ENCODE data around the gene INPP5D. TPM values are rescaled to one million over a fixed set of nuclear protein-coding genes. Genes with fewer than 3 reads are reported as not detected.

The INPP5D gene
- total RNA-seq, 1 donor from 2014 or later, result 4.9 TPM

GRCh38 chr2:233090879-233091278 lies 30.7 kb downstream of the INPP5D start:
- H3K27me3 ChIP-seq (ENCODE audit: low read depth), result peaks cover 6% of the 10 kb centered on the region
- no peaks in the 10 kb centered on the region for H3K9me3 ChIP-seq (replicated peaks)
- no peak for DNase-seq
- H3K36me3 ChIP-seq, result no peaks in the 10 kb centered on the region
- TF ChIP-seq CTCF (IDR thresholded peaks at IDR 0.05; ENCODE audit: borderline replicate concordance), result no peak
- no peak overlapping the region for H3K27ac ChIP-seq (replicated peaks)
- peaks cover 17% of the 10 kb centered on the region for H3K4me1 ChIP-seq
- H3K4me3 ChIP-seq, result no peak overlapping the region
- intact Hi-C loops (cut with micrococcal nuclease), result no loop called here

- no peak for DNase-seq
- H3K4me1 ChIP-seq, result peaks cover 9% of the 10 kb centered on the region
- intact Hi-C loops (cut with micrococcal nuclease), result no loop called here
- TF ChIP-seq CTCF (IDR thresholded peaks at IDR 0.05; ENCODE audit: borderline replicate concordance), result no peak
- peaks cover 6% of the 10 kb centered on the region for H3K27me3 ChIP-seq (ENCODE audit: low read depth)
- no peak overlapping the region for H3K27ac ChIP-seq (replicated peaks)
- no peaks in the 10 kb centered on the region for H3K36me3 ChIP-seq
- H3K9me3 ChIP-seq (replicated peaks), result no peaks in the 10 kb centered on the region
- H3K4me3 ChIP-seq, result no peak overlapping the region
Observed at GRCh38 chr2:233091595-233092375, 31.6 kb downstream of the INPP5D start.

GRCh38 chr2:233092432-233093165 lies 32.5 kb downstream of the INPP5D start:
- H3K36me3 ChIP-seq, result no peaks in the 10 kb centered on the region
- H3K9me3 ChIP-seq (replicated peaks), result no peaks in the 10 kb centered on the region
- intact Hi-C loops (cut with micrococcal nuclease), result no loop called here
- DNase-seq, result no peak
- H3K4me1 ChIP-seq, result peaks cover 4% of the 10 kb centered on the region
- H3K27ac ChIP-seq (replicated peaks), result peak overlapping the region; percentile 36
- no peak for TF ChIP-seq CTCF (IDR thresholded peaks at IDR 0.05; ENCODE audit: borderline replicate concordance)
- H3K27me3 ChIP-seq (ENCODE audit: low read depth), result peaks cover 6% of the 10 kb centered on the region
- H3K4me3 ChIP-seq, result no peak overlapping the region

- H3K36me3 ChIP-seq, result no peaks in the 10 kb centered on the region
- no peak overlapping the region for H3K4me3 ChIP-seq
- DNase-seq, result no peak
- no peak for TF ChIP-seq CTCF (IDR thresholded peaks at IDR 0.05; ENCODE audit: borderline replicate concordance)
- H3K9me3 ChIP-seq (replicated peaks), result no peaks in the 10 kb centered on the region
- H3K4me1 ChIP-seq, result peaks cover 4% of the 10 kb centered on the region
- intact Hi-C loops (cut with micrococcal nuclease), result no loop called here
- H3K27me3 ChIP-seq (ENCODE audit: low read depth), result peaks cover 6% of the 10 kb centered on the region
- H3K27ac ChIP-seq (replicated peaks), result peak overlapping the region; percentile 36
Observed at GRCh38 chr2:233093166-233093448, 33.0 kb downstream of the INPP5D start.

- no peak for TF ChIP-seq CTCF (IDR thresholded peaks at IDR 0.05; ENCODE audit: borderline replicate concordance)
- no peaks in the 10 kb centered on the region for H3K9me3 ChIP-seq (replicated peaks)
- no peaks in the 10 kb centered on the region for H3K36me3 ChIP-seq
- no peak overlapping the region for H3K4me3 ChIP-seq
- intact Hi-C loops (cut with micrococcal nuclease), result no loop called here
- H3K27me3 ChIP-seq (ENCODE audit: low read depth), result peaks cover 6% of the 10 kb centered on the region
- DNase-seq, result no peak
- H3K4me1 ChIP-seq, result peaks cover 4% of the 10 kb centered on the region
- H3K27ac ChIP-seq (replicated peaks), result no peak overlapping the region
Observed at GRCh38 chr2:233093721-233094120, 33.6 kb downstream of the INPP5D start.
